Stimulated activated CD4-positive, alpha-beta T cell treated with anti-CD3 and anti-CD28 coated beads, Interleukin-2, amount 100 ng/mL, for 48 hours (primary cell): Measurements from ENCODE around the gene FOCAD.

ENCODE experiments used
- DNase-seq, 2 donors: peaks; one replicate each; pipeline ENCODE4 v3.0.0-alpha.2; 2020

The FOCAD gene

DNA sequence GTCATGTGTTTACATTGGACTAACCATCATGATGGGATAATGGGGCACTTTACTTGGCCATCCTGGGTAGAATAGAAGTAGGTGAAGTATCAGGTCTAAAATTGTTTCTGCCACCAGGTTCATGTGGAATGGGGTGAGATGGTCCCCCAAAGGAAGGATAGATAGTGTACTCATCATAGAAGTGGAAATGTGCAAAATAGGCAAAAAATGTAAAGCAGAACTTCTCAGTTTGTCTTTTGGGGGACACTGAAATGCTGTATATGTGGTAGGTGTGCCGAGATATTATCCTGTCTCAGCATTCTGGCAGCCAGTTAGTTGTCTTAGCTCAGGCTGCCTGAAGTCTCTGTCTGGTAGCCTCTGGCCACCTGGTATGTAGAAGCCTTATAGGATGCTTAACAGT, 107.6 kb downstream of the FOCAD start:
- DNase-seq: no peak

DNA sequence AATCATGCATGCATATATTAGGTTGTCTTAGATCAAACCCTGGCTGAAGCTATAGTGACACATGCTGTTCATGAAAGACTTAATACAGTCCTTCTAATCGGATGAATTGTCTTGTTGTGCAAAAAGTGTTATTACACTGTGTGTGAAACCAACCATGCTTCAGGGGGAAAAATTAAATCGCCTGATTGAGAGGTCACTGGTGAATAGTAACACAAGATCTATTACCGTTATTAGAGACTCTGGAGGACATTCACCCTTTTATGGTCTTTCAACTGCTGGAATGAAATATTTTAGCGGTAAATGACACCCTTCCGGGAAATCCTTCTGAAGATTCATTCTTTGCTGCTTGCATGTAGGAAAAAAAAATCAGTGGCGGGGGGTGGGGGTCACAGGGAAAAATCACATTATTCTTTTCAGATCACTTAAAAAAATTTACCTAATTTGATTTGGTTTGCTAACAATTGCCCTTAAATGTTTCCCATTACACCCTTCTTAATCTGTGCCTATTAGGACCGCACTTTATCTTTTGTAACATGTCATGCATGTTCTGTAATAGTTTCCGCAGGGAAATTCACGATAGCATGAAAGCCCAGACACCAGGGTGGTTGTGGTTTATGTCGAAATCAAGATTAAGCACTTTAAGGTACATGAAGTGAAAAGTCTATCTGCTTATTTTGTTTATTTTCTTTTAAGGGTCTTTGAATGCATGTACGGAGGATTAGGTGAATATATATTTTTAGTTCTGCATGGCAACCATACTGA, 120.6 kb downstream of the FOCAD start:
- DNase-seq: no peak

DNA sequence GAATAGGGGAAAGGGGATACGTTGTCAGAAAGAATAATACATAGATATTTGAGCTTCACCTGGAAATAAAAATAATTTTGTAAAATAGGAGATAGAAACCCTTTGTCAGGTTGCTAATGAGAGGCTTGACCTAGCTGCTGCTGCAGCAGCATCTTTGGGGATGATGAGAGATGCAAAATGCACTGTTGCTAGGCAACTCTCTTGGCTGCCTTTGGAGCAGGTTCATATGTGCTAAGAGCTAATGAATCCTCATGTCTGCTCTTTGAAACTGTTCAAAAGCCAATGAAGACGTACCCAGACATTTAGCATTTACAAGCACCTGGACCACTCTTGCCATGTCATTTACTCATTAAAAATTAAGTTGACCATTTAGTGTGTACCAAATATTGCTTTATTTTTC, 121.7 kb downstream of the FOCAD start:
- no peak for DNase-seq

DNA sequence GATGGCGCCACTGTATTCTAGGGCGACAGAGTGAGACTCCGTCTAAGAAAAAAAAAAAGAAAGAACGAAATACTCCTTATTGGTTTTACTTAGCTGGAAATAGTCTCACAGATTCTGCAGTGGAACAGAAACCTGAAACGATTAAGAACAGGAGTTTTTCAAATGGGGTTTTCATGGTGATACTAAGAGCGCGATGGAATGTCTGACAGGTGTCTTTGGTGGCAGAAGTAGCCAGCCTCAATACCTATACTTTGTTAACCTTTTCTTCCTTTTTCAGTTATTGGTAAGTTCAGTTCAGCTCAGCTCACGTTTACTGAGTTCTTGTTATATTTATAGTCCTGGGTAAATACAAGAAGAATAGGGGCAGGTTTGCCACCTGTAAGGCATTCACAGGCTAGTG, 123.9 kb downstream of the FOCAD start:
- no peak for DNase-seq

DNA sequence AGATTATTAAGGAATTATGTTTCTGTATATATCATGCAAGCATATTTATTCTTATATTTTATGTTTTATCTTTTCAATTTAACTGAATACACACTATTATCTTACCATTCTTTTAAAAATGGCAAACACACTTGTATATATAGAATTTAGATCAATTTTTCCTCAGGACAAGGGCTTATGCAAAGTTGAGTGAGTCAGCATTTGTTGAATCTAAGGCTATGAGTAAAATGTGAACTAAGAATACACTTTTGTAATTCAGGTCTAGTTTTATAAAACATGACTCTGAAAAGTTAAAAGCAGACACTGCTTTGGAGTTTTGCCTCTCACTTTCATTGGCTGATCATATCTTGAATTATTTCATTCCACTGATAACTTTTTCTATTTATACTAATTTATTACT, 127.8 kb downstream of the FOCAD start:
- DNase-seq: no peak

DNA sequence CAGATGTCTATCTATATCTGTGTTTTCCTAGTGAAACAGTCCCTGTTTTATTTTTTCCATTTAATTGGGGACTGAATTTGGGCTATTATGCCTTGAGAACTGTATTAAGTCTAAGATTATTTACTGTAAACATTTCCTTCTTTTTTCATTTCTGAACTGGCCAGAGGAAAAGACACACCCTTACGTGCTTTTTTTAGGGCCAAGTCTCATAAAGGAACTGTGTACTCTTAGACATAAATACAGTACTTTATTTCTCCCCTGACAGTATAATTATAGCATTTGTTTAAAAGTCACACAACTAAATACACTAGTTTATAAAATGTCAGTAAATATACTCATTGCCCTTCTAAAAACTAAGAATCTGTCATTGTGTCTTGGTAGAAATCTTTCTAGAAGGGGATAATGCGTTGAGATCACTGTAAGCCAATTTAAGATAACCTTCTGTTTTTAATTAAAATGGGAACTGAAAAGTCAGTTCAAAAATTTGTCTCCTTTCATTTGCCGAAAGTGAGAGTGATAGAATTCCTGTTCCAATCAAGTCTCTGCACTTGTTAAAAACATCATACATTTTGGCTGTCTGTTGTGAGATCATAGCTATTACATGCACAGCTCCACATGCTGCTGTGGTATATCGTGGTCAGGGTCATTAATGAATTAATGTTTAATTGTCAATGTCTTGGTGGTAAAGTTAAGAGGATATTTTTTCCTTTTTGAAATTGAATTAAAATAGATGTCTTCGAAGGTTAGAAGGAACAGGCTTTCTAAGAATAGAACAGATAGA, 132.1 kb downstream of the FOCAD start:
- no peak for DNase-seq

DNA sequence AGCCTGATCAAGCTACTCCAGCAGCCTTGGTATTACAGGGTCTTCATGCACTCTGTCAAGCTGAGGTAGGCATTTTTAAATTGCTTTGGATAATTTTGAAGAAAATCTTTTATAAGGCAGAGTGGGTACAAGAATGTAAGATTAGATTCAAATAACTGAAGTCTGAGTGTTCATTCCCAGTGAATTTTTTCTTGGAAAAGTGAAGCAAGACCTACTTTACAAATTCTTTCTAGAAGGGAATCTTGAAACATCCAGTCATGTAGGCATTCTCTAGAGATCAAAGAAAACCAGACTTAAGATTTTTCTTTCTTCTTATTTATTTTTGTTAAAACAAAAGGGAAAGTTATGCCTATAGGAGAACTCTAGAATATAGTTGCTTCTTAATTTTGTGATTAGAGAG, 139.0 kb downstream of the FOCAD start:
- DNase-seq: no peak

DNA sequence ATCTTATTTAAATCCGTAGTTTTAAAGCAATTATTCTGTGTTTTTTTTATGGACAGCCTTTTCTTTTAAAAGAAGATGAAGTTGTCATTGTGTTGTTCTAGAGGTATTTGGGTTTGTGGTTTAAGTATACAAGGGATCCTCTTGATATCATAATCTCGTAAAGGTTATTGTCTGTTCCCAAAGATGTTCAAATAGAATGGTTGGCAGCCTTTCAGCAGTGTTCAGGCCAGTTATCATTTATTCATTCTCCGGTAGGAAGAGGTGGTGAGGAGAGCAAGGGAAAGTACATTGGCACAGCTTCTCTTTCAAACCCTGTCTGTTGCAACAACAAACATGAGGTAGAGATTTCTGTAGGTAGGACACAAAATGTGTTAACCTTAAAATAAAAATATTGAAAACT, 147.0 kb downstream of the FOCAD start:
- no peak for DNase-seq

DNA sequence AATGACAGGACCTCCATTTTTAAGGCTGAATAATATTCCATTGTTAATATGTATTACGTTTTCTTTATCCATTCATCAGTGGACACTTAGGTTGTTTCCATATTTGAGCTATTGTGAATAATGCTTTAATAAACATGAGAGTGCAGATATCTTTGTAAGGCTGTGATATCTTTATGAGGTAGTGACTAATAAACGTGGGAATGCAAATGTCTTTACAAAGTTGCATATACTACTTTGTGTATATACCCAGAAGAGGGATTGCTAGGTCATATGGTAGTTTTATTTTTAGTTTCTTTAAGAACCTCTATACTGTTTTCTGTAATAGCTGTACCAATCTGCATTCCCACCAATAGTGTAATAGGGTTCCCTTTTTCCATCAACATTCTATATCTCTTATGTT, 148.7 kb downstream of the FOCAD start:
- DNase-seq: no peak

DNA sequence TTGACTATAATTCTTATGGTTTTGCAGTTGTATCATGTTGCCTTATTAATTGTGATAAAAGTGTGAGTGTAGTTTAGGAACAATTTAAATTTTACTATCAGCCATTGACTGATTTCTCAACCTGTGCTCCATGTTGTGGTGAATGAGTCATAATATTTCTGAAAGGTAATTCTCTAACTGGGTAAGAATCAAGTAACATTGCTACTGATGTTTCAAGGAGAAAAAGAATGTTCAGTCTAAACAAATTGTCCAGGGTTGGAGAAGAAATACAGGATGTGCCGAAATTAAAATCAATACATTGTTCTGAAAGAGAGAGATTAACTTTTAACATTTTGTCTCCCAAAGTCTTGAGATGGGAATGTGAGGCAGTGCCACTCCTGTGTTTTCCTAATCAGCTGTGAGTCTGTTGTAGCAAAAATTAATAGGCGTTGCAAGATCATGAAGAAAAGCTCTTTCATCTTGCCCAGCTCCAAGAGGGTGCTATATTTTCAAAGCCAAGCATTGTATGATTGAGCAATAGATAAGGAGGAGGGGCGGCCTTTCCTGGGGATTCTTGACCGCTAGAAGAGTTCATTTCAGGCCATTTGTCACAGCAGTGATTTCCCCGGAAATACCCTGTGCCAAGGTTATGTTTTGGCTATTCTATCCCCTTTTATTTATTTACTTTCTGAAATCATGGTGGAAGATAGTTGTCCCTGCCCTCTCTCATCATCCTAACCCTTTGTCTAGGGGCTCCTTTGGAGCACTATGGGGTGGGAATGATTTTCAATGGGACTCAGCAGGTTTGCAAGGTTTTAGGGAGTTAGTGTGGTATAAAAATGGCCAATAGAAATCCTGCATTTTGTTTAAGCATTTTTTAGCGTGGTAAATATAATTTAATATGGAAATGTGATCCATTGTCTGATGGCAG, 151.6 kb downstream of the FOCAD start:
- DNase-seq: no peak

DNA sequence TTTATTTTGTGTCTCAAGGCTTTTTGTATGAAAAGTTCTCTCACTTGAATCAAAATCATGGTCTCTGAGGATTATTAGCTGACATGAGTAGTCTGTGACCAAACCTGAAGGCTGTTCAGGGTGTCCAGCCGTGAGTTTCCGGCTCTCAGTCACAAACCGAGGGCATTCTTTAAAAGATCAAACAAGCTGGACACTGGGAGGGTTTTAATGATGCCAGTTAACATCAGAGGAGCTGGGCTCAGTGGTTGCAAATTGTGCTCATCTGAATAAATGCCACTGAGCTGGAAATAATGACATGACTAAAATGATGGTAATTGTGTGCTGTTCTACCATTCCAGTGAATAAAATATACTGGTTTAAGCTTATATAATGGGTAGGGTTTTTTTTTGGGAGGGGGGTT, 153.1 kb downstream of the FOCAD start:
- no peak for DNase-seq

DNA sequence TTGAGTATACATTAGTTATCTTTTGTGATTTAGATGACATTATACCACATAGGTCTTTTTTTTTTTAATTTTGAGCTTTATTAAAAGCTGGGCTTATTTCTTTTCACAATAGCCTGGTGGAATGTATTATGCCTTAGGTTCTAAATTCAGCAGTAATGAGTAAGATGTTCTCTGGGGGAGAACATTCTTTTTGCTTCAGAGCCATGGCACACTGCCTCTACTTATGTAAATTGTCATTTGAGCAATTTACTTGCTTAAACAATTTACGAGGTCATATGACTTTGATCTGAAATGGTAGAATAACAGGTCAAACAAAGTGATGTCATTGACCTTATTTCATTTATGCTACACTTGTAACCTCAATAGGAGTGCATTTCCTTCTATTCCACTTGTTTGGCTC, 154.2 kb downstream of the FOCAD start:
- DNase-seq: no peak

DNA sequence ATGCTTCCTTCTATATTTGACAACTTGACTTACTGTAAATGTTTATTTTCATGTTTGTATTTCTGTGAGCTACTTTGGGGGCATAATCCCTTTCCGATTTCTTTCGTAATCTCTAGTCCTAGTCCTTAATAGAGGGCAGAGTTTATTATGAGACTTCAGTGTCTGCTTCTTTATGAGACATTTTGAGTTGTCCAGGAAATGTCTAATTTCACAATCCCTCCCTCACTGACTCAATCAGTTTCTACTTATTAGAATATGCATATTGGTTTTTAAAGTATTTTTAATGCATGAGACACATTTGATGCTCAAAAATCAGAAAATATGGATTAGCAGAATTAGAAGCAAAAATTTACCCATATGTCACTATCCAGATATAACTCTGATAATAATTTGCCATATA, 160.9 kb downstream of the FOCAD start:
- DNase-seq: no peak

DNA sequence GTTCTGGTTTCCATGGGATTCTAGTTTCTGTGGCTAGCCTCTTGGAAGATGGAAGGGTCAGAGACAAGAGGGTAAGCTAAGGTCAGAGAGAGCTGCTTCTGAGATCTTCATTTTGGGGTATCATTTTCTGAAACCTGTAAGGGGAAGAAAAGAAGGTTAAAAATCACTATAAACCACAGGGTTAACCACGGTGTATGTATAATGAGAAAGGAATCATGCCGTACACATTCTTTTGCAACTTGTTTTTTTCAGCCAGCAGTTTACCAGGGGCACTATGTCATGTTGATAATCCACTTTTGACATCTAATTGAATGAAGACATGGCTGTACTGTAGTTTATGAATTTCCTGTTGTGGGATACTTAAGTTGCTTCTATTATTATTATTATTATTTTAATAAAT, 164.4 kb downstream of the FOCAD start:
- DNase-seq: no peak

DNA sequence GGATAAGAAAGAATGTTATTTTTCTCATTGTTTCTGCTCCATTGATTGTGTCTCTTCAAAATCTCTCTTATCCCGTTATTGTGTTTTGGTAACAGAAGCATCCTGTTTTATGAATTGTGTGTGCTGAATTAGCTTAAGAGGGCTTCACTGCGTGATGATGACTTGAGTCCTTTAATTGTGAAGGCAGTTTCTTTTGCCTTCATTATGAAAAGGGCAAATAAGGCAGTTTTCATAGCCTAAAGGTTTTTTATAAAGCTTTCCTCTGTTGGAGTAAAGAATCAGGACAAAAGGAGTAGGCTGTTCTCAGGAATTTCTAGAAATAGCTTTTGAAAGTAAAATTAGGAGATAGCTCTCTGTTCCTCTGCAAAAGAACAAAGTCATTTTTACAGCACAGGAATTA, 169.8 kb downstream of the FOCAD start:
- no peak for DNase-seq

DNA sequence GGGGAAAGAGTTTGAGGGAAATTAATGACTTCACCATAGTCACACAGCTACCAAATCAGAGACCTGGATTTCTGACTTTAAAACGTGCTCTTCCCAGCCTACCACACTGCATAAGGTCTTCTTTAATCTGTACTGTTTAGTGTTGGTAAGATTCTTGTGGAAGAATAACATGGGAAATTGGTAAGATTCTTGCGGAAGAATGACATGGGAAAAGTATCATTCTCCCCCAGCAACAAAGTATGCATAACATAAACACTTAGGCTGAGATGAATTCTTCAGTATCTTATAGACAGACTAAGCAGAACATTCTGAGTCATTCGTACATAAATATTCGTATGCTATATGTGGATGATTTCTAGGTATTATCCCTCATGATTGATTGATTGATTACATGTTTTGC, 170.4 kb downstream of the FOCAD start:
- DNase-seq: no peak

DNA sequence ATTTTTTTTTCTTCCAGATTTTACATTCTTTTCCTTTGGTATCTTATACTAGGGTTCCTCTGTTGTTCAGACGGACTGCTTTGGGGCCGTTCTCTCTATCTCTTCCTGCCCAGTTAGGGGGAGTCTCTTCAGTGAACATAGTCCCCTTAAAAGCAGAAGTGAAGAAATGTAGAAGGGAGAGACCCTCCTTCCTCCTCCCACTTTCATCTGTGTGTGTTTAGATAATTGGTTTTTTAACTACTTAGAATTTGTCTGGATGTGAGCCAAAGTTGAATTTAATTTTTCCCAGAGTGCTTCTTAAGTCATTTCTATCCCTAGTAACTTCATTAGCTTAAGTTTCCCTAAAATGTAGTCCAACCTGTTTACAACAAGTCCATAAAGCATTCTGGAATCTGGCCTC, 179.9 kb downstream of the FOCAD start:
- DNase-seq: no peak

DNA sequence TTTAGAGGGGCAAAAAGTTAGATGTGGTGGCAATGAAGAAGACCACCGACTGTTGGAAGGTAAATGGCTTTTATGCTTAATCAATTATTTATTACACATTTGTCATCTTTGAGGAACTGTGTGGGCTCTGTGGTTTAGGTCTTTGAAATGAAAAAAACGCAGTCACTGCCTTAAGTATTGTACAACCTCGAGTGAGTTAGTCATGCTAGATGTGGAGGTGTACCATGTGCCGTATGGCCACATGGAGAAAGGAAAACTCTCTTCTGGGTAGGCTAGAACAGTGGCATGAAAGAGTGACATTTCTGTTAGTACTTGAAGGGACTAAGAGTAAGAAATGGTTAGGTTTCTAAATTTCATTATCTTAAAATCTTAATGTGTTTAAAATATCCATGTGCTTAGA, 181.3 kb downstream of the FOCAD start:
- no peak for DNase-seq

DNA sequence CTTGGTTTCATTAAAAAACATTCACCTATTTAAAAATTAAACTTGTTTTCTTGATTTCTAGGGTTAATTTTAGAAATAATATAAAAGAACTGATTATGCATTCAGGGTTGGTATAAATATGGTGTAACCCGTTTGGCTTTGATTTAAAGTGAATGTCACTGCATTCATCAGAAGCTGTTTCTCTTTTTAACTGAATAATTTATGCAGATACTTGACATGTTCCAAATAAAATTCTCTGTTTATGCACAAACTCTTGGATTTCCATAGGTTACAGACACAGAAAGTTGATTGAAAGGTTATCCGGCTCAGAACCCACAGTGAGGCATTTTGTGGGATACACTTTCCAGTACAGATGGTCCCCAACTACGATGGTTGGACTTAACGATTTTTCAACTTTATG, 186.1 kb downstream of the FOCAD start:
- DNase-seq: no peak

DNA sequence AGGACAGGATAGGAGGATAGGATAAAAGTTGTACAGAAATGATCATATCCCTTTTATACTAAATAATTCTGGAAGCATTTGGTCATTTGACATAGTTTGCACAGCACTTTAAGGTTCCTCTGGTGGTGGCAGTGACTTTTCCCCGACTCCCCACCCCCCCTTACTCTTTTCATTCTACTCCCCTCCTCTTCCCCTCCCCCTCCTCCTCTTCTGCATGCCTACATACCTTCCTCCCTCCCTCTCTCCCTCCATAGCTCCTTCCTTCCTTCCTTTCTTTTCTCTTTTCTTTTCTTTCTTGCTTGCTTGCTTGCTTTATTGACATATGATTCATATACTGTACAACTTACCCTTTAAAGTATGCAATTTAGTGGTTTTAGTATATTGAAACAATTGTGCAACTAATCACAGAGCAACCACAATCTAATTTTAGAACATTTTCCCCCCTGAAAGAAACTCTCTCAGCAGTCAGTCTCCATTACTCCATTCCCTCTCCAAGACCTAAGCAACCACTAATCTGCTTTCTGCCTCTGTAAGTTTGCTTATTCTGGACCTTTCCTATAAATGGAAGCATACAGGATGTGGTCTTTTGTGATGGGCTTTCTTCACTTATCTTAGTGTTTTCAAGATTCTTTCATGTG, 188.4 kb downstream of the FOCAD start:
- no peak for DNase-seq

DNA sequence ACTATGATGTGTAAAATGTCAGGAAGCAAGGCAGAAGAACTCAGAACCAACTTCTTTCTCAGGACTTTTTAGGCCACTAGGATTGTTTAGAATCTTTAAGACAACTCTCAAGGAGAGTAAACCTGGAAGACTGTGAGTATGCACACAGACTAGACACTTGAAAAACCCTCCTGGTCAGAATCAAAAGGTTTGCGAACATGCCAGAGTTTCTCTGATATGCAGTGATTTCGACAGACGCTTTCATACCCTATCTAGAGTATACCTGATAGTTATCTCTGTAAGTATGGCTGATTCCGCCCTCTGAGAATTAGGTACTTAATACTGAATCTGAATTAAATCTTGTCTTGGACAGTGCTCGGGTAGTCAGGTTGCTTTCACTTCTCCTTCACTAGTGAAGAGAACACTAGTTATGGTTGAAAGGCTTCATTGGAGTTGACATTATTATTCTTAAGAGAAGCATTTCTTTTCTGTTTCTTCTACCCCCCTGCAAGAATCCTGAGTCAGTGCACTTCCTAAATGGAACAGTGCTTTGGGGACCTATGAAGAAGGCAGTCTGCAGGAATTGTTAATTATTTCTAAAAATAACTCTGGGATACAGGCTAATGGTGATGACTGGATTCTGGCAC, 189.3 kb downstream of the FOCAD start:
- DNase-seq: no peak

DNA sequence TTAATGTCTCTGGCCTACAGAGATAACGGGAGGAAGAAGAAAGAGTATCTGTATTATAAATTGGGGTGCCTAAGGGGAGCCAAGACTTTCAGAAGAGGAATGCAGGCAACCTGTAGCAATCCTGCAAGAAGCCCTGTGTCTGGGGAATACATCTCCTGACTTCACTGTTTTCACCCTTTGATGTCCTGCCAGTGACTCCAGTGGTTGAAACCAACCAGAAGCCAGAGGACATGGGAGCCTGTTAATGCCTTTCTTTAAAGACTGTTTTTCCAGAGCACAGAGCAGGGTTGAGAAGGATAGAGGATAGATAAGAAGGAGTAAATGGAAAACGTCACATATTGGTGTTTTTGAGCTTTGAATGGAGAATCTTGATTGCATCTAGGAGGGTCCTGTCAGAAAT, 196.2 kb downstream of the FOCAD start:
- DNase-seq: no peak

DNA sequence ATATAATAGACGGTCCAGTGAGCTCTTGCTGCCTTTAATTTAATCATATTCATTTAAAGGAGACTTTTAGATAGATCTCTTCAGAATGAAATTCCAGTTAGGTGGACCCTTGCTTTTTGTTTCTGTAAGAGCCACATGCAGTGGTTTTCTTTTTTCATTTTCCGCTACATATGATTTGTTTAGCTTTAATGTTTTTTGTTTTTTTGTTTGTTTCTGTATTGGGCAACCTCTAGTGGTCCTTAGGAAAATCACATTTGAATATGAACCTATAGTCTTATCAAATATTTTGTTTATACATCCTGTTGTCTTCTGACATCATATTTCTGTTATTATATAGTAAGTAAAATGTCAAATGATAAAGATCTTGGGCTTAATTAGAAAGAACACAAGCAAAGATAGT, 196.6 kb downstream of the FOCAD start:
- no peak for DNase-seq
